HepG2 (cell line): ENCODE data around the gene TSGA10IP. TPM values are rescaled to one million over a fixed set of nuclear protein-coding genes. Genes with fewer than 3 reads are reported as not detected.

Experiments used
- FOXA1 ChIP-seq, 2 experiments: fragments of 450-650 bp in 1 of 2; sonication (generic) in 1 of 2; formaldehyde crosslinking in 1 of 2; IDR thresholded peaks; 2 replicates each; pipeline versions ENCODE4 v1.4.0 to v1.6.1; 2016 to 2020; ENCODE audit warnings: missing genetic modification reagents in 1 of 2
- FOXC1 ChIP-seq: sonication (generic); formaldehyde crosslinking; IDR thresholded peaks from 2 replicates; pipeline ENCODE4 v1.8.0; 2022; ENCODE audit warnings: mild to moderate bottlenecking, missing genetic modification reagents, borderline replicate concordance
- HHEX ChIP-seq: IDR thresholded peaks from 2 replicates; pipeline ENCODE4 v1.6.1; 2016; ENCODE audit warnings: control low read depth
- HNRNPLL ChIP-seq: fragments of 200-400 bp; formaldehyde crosslinking; IDR thresholded peaks from 2 replicates; pipeline ENCODE4 v1.6.1; 2017; ENCODE audit warnings: mild to moderate bottlenecking, low read depth, low read length; ENCODE audit not compliant: poor library complexity, severe bottlenecking
- KDM5A ChIP-seq: fragments of 200-600 bp; sonication (generic); IDR thresholded peaks from 2 replicates; pipeline ENCODE4 v1.7.0; 2018; ENCODE audit warnings: antibody characterized with exemption, mild to moderate bottlenecking, low read length, borderline replicate concordance
- MAX ChIP-seq: IDR thresholded peaks from 2 replicates; pipeline ENCODE4 v1.6.1; 2012; ENCODE audit warnings: inconsistent platforms
- MTERF4 ChIP-seq: sonication (generic); formaldehyde crosslinking; IDR thresholded peaks from 2 replicates; pipeline ENCODE4 v1.8.0; 2023; ENCODE audit warnings: mild to moderate bottlenecking, missing genetic modification reagents
- REPIN1 ChIP-seq: sonication (generic); formaldehyde crosslinking; IDR thresholded peaks from 2 replicates; pipeline ENCODE4 v1.8.0; 2022; ENCODE audit warnings: missing genetic modification reagents, low read depth, mild to moderate bottlenecking, borderline replicate concordance
- RERE ChIP-seq: IDR thresholded peaks from 2 replicates; pipeline ENCODE4 v1.6.1; 2016; ENCODE audit warnings: low read depth, missing genetic modification reagents, missing compliant biosample characterization
- SPEN ChIP-seq: sonication (generic); formaldehyde crosslinking; IDR thresholded peaks from 2 replicates; pipeline ENCODE4 v1.5.1; 2020; ENCODE audit warnings: low read depth, mild to moderate bottlenecking, missing genetic modification reagents
- STAG1 ChIP-seq: sonication (generic); formaldehyde crosslinking; IDR thresholded peaks from 2 replicates; pipeline ENCODE4 v1.4.0; 2020; ENCODE audit warnings: missing genetic modification reagents
- ZFX ChIP-seq: sonication (generic); formaldehyde crosslinking; IDR thresholded peaks from 2 replicates; pipeline ENCODE4 v1.4.0; 2020; ENCODE audit warnings: mild to moderate bottlenecking, low read depth, missing genetic modification reagents, moderate library complexity
- ZHX1 ChIP-seq: sonication (generic); formaldehyde crosslinking; IDR thresholded peaks from 2 replicates; pipeline ENCODE4 v1.8.1; 2022; ENCODE audit warnings: low read depth, mild to moderate bottlenecking, missing genetic modification reagents
- ZNF251 ChIP-seq: sonication (generic); formaldehyde crosslinking; IDR thresholded peaks from 2 replicates; pipeline ENCODE4 v1.9.0; 2021; ENCODE audit warnings: mild to moderate bottlenecking, missing genetic modification reagents
- ZNF546 ChIP-seq: sonication (generic); formaldehyde crosslinking; conservative IDR thresholded peaks from 2 replicates; pipeline ENCODE4 v1.8.1; 2023; ENCODE audit warnings: mild to moderate bottlenecking, missing genetic modification reagents
- ZNF772 ChIP-seq: sonication (generic); formaldehyde crosslinking; IDR thresholded peaks from 2 replicates; pipeline ENCODE4 v1.5.0; 2020; ENCODE audit warnings: mild to moderate bottlenecking, missing genetic modification reagents
- ZNF841 ChIP-seq: sonication (generic); formaldehyde crosslinking; IDR thresholded peaks from 2 replicates; pipeline ENCODE4 v1.8.1; 2023; ENCODE audit warnings: missing genetic modification reagents, borderline replicate concordance
- ZSCAN29 ChIP-seq: sonication (generic); formaldehyde crosslinking; conservative IDR thresholded peaks from 2 replicates; pipeline ENCODE4 v1.4.0; 2020; ENCODE audit warnings: mild to moderate bottlenecking, missing genetic modification reagents
- ZUFSP ChIP-seq: sonication (generic); formaldehyde crosslinking; IDR thresholded peaks from 2 replicates; pipeline ENCODE4 v1.9.0; 2021; ENCODE audit warnings: missing genetic modification reagents, mild to moderate bottlenecking, borderline replicate concordance
- polyA plus RNA-seq, 8 experiments: library from polyadenylated mRNA; depleted of rRNA in 3 of 8; stranded (reverse) in 7 of 8; unstranded in 1 of 8; fragments of >200 nt; fragmentation: Illumina TruSeq in 4 of 8; extraction: Trizol in 4 of 8; gene quantifications; 2 replicates each; pipeline versions ENCODE4 v1.2.1 to v1.2.3, GENCODE V29; 2011 to 2016; ENCODE audit warnings: low read depth in 4 of 8, missing spikeins in 1 of 8, mixed read lengths in 1 of 8; ENCODE audit not compliant: insufficient read depth in 1 of 8
- total RNA-seq, 5 experiments: library from RNA; depleted of rRNA; stranded (reverse); fragments of >200 nt; fragmentation: Illumina TruSeq; extraction: Trizol; gene quantifications; 2 replicates each; pipeline ENCODE4 v1.2.3, GENCODE V29; 2016; ENCODE audit warnings: low read depth in 1 of 5

The TSGA10IP gene
- total and polyA plus RNA-seq, 2 of the 13 experiments (the other 11 are each of a cell fraction or from before 2014, with no cell fraction given): not detected

GRCh38 chr11:65944767-65945166 lies 513 bp upstream of the TSGA10IP start (continued):
- no peak for TF ChIP-seq RERE (CRISPR knock-in tag)
- TF ChIP-seq SPEN: no peak
- peak; percentile 59; the same call in 1 of the 2 replicates for TF ChIP-seq ZFX
- no peak for TF ChIP-seq REPIN1 (CRISPR knock-in tag)
- TF ChIP-seq ZNF772 (CRISPR knock-in tag): no peak
- TF ChIP-seq ZSCAN29 (CRISPR knock-in tag): no peak
- TF ChIP-seq MAX: no peak
- TF ChIP-seq MTERF4 (CRISPR knock-in tag): no peak
- TF ChIP-seq ZHX1 (CRISPR knock-in tag): no peak
- no peak for TF ChIP-seq FOXA1 (IDR thresholded peaks at IDR 0.05)
- no peak for TF ChIP-seq FOXA1 (CRISPR knock-in tag; IDR thresholded peaks at IDR 0.05)
- no peak for TF ChIP-seq KDM5A
- TF ChIP-seq ZNF546: no peak
- no peak for TF ChIP-seq ZNF841 (CRISPR knock-in tag)
- TF ChIP-seq STAG1: no peak
- TF ChIP-seq ZUFSP: no peak
- no peak for TF ChIP-seq FOXC1 (CRISPR knock-in tag)
- TF ChIP-seq ZNF251: no peak
- TF ChIP-seq HHEX (CRISPR knock-in tag): no peak
- no peak for TF ChIP-seq HNRNPLL
- TF ChIP-seq, all 625 proteins: peak for 18
